Activated CD8-positive, alpha-beta memory T cell treated with anti-CD3 and anti-CD28 coated beads, Interleukin-2, amount 50 U/mL, for 24 hours (primary cell): Measurements from ENCODE around the gene KLK14.

ENCODE experiments used
- DNase-seq: peaks from one replicate; pipeline ENCODE4 v3.0.0-alpha.2; 2020; ENCODE audit errors: extremely low read depth

KLK14 gene

DNA sequence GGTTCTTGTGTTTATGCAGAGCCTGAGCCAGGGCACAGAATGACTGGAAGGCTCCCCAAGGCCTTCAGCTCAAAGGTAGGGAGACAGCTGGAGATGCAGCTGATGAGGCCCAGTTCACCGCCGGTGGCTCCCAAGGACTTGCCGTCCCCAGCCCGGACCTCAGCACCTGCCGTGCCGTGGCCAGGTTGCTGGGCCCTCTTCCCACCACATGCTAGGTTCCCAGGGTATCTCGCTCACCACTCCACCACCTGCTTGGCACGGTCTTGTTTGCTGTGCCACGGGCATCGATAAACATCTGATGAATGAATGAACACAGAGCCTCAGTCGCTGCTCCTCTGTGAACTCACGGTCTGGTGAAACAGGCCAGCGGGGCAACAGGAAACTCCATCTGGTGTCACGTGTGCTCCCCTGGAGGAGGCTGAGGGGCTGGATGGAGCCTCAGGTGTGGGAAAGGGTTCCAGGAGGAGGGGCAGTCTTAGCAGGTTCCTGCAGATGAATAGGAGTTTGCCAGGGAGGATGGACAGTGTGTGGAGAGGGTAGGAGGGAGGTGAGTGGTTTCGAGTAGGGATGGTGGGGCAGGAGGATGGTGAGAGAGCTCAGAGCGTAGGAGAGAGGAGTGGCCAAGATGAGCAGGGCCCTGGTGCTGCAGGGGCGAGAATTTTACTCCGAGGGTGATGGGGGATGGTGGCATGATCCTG lies 3.6 kb upstream of the KLK14 start:
- DNase-seq: no peak

DNA sequence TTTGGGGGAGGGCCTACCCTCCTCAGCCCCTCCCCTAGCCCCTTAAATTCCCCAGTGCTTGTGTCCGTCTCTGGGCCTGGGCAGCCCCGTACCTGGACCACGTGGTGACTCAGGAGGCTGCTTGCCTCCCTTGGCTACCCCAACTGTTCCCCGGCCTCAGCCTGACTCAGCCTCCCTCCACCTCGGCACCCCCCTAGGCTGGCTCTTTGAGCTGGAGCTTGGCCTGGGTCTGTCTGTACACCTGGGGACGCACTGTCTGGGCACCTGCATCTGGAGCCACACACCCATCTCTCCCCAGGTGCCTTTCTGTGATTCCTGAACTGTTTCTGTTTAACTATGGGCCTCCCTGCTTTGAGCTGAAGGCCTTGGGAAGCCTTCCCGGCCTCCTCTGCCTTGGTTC lies 1.8 kb upstream of the KLK14 start:
- DNase-seq: no peak

DNA sequence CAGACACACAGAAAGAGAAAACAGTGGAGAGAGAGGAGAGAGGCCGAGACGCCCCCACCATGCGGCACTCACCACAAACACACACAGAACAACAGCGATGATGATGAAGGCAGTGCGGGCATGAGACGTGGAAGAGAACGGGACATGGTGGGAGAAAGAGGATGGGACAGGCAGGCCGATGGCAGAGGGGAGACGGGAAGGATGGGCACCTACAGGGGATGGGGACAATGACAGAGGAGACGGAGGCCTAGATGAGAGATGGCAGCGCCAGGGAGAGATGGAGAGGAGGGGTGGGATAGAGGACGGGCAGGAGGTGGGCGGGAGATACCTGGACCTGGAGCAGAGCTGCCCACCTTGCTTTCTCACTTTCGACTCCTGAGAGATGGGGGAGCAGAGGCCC lies 1.1 kb upstream of the KLK14 start:
- no peak for DNase-seq

DNA sequence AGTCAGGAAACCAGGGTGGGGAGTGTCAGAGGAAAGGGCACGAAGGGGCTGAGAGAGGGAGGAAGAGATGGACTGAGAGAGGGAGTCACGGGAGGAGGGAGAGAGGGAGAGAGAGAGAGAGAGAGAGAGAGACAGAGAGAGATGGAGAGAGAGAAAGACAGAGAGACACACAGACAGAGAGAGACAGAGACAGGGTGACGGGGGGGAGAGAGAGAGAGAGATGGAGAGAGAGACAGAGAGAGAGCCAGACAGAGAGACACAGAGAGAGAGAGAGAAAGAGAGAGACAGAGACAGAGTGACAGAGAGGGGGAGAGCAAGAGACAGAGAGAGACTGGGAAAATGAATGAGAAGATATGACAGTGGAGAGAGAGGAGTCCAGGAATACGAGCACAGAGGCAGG lies 494 bp upstream of the KLK14 start:
- no peak for DNase-seq

DNA sequence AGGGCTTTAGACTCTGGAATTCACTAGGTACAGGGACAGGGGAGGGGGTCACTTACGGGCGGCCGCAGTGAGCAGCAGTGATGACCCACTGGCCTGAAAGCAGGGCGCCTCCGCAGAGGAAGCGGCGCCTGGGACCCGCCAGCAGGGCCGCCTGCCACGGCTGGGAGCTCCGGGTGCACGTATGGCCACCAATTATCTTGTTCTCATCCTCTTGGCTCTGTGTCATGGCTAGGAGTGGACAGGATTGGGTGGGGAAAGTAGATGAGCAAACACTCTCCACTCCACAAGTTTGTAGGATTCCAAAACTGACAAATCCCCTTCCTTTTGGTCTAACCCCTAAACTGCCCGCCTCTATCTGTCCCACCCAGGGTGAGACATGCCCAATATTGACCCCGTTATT lies 1.2 kb downstream of the KLK14 start:
- no peak for DNase-seq

DNA sequence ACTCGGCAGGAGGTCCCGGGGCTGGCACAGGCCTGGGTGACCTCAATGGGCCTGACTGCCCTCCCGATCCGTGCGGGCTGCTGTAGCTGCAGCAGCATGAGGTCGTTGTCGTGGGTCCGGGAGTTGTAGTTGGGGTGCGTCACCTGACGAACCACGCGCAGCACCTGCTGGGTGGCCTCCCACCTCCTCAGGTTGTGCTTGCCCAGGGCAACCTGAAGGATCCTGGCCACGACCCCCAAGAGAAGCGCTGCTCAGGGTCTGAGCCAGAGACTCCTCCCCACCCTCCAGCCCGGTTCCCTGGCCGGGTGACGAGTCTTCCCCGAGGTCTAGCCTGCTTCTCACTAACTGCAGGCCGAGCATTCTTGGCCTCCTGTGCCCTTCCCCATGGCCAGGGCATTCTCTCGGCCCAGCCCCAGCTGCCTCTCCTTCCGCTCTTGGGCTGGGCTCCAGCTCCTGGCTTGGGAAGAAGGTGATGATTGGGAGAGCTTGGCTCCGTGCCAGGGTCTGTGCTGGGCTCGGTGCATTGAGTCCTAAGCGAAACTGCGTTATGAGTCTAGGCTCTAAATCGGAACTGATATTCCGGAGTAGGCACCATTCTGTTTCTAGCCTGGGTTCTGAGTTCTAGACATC lies 3.1 kb downstream of the KLK14 start:
- DNase-seq: no peak

DNA sequence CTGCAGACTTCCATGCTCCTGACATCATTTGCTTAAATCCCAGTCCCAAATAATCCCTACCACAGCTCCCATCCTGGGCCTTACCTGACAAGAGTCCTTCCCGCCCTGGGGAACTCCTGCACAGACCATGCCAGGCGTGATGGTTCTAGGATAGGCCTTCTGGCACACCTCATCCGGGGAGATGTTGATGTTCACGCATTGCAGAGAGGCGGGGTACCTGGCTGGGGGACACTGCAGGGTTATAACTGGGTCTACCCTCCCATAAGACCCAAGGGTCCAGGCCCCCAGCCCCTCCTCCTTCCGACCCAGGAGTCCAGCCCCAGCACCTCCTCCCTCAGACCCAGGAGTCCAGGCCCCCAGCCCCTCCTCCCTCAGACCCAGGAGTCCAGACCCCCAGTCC lies 4.0 kb downstream of the KLK14 start:
- DNase-seq: no peak

DNA sequence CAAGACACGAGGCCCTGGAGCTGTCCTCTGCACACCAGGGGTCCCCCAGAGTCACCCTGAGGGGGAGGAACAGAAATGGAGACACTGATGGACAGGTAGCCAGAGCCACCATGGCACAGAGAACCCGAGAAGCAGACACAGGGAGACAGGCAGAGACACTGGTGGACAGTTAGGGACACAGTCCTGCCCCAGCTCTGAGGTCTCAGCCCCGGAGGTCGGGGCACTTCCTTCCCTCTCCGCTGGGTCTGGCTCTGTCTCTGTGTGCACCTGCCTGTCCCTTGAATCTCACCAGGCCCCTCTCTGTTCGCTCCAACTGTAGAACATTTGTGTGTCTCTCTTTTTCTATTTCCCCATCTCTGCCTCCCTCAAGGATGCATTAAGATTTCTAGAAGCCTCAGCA lies 4.6 kb downstream of the KLK14 start:
- no peak for DNase-seq

DNA sequence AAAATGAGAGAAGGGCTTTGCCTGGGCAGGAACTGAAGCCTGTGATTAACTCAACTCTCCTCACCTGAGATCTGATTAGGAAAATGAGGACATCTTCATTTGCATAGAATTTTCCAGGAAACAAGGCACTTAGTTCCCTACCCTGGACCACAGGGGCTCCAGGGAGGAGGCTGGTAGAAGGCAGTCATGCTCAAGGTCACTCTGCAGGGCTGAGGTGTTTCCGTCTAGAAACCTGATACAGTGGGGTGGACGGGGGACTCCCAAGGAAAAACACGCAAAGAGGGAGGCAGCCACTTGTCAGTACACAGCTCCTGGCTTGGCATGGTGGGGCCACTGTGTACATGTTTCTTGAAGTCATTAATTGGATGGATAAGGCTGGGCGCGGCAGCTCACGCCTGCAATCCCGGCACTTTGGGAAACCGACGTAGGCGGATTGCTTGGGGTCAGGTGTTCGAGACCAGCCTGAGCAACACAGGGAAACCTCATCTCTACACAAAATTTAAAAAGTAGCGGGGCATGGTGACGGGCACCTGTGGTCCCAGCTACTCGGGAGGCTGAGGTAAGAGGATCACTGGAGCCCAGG lies 6.0 kb downstream of the KLK14 start:
- no peak for DNase-seq

DNA sequence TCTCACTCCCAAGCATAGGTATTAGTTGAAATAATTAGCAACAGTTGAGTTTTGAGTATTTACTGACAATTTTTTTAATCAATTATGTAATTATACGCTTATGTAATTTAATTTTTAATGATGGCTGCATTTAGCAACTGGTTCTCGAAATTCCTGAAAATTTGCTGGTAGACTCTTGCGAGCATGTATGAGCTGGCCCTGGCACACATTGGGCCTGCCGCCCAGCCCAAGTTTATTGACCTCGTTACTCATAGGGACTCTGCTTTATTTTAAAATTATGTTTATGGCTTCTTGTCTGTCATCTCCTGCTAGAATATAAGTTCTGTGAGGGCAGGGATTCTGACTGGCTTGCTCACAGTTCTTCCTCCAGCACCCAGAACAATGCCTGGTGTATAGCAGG lies 6.7 kb downstream of the KLK14 start:
- no peak for DNase-seq

DNA sequence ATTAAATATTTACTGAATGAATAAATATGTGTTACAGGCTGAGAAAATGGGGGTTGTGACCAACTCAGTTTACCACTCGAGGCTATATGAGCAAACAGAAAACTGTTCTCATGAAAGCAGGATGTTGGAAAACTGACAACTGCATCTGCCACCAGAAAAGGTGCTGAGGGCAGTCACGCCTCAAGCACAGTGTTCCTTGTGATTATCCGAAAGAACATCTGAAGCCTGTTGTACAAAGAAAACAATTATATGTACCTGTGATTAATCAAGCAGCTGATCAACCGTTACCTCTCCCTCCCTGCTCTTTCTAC lies 11.6 kb downstream of the KLK14 start:
- no peak for DNase-seq

DNA sequence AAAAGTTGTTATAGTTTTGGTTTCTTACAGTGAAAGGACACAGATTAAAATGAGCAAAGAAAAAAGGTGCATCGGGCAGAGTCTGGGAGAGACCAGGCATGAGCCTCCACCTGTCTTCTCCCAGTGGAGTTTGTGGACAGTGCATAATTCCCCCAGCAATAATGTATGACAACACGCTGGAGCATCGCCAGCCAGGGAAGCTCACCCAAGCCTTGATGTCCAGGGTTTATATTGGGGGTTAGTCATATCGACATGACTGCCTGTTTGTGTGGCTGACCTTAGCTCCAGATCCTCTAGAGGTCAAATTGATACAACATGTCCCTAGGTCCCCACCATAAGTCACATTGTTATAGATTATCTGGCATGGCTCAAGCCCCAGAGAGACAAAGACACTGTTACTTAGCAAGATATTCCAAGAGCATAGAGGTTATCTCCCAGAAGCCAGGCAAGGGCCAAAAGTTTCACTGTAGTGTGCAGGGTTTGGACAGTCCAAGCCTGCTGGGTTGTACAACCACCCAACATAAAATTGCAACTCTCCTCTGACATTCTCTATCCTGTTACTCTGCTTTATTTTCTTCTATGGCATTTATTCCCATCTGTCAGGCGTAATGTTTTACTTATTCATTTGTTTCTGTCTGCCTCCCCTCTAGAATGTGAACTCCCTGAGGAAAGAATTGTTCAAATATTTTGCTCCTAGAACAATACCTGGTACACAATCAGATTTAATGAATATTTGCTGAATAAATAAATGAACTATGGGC lies 12.2 kb downstream of the KLK14 start:
- DNase-seq: no peak

DNA sequence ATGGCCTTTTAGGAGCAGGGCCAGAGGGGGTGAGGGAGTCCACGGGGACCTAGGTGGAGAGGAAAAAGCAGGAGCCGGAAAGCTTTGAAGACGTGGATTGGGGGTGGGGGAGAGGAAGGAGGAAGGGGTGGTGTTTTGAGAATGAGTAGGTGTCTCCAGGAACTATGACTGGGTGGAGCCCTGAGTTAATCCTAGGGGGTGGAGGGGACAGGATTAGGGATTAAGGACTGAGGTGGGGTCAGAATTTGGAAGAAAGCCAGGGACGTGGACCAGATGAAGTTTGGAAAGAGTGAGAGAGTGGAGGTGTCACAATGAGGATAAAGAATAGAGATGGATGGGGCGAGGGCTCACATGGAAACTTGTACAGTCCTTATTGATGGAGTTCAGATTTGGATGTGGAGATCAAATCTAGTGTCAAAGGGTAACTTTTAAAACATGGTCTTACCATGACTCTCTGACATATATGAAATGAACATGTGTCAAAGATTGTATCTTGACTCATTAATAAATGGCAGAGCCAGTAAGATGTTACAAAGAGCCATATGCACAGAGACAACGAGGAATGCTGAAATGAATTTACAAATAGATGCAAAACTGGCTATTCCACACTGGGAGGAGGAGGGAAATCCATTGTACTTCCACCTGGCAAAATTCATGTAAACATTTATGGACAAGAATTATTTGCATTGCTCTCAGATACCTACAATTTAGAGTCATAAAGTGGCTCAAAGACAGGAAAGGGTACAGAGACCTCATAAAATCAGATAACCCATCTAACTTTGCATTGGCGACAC lies 16.1 kb downstream of the KLK14 start:
- no peak for DNase-seq

DNA sequence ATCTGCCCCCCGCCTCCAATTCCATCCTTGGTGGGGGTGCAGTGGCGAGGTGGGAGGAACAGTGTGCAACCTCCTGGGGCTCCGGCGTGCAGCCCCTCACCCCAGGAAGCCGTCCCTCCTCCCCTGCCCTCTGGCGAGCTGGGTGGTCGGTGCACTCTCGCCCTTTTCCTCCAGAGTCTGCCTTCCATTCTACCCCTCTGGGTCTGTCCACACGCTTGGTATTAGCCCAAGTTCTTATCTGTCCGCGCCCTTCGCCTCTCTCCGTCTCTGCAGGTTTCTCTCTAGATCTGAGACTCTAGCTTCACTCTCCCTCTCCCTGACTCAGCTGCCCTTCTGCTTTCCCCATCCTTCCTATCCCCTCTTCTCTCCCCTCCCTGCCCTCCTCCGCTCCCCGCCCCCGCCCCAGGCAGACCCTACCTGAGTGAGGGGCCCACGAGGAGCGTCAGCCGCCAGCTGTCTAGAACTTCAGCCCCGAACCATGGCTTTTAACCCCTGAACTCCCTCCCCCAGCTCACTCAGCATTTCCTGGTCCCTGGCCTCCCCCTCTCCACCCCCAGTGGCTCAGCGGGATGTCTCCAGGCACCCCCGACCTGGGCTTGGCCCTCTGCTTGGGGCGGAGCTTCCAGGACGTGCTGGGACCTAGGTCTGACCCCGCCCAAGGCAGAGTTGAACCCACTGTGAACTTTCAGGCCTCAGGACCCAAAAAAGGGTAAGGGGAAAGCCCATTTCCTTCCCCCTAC lies 17.3 kb downstream of the KLK14 start:
- DNase-seq: no peak

DNA sequence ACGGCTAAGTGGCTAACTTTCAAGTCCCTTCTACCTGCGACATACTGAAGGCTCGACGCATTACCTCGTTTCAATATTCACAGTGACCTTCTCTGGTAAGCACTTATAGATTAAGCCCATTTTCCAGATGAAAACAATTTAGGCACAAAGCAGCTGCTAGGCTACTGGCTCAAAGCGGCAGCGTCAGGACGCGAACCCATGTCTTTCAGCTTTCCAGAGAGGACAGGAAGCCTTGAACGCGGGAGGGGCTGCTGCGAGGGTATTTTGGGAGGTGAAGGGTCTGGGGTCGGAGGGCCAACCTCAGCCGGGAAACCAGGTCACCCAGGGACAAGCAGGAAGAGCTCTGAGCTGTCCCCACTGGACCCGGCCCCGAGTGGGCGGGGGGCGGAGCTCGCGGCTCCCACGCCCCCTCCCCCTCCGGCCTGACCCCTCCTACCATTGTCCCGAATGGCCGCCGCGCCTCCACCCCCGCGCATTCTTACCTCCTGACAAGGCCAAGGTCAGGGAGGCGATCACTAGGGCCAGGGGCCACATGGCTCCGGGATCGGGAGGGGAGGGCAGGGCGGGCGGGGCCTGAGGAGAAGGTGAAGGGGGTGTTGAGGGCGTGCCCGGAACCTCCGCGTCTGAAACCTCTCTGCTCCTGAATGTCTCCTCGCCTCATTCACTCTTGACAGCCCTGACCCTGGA lies 18.0 kb downstream of the KLK14 start, which contains the start of gene KLK13:
Gene KLK13 (minus strand): TSS at position 559 of the 687 bp plus-strand sequence. CDS start 25 bp downstream, at position 534.
- DNase-seq: no peak

DNA sequence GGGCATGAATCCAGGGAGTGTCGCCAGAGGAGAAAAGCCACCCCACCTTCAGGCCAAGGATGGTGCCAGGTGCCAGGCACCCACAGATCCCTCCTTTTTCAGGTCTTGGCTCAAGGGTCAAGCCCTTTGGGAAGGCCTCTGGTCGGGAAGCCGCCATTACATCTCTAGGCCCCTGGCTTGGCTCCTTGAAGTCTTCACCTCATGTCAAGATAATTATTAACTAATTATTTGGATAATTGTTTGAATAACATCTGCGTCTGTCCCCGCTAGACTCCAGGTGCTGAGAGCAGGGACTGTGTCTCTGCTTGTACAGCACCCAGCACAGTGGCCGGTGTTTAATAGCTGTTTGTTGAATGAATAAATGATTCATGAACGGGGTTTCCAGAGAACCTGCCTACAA lies 19.0 kb downstream of the KLK14 start:
- DNase-seq: no peak

DNA sequence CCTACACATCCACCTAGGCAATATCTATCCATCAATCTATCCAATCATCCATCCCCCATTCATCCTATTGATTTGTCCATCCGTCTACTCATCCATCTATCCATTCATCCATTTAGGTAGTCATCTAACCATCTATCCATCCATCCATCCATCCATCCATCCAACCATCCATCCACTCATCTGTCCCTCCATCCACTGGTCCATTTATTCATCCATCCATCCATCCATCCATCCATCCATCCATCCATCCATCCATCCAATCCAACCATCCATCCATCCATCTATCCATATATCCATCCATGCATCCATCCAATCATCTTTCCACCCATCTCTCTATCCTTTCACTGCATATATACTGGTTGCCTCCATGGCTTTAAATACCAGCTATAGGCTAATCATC lies 21.7 kb downstream of the KLK14 start:
- DNase-seq: no peak

DNA sequence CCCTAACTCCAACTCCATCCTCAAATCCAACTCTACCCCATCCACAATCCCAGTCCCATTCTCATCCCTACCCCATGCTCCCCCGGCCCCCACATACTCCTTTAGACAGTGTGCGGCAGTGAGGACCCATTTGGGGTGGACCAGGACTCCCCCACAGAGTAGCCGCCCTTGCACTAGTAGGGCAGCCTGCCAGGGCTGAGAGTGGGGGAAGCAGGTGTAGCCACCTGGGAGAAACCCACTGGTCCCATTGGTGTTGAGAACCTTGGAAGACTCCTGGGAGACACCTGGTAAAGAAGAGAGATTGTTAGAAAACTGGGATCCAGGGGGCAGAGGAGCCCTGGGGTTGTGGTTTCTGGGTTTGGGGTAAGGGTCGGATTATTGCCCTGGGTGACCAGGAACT lies 22.4 kb downstream of the KLK14 start:
- DNase-seq: no peak

DNA sequence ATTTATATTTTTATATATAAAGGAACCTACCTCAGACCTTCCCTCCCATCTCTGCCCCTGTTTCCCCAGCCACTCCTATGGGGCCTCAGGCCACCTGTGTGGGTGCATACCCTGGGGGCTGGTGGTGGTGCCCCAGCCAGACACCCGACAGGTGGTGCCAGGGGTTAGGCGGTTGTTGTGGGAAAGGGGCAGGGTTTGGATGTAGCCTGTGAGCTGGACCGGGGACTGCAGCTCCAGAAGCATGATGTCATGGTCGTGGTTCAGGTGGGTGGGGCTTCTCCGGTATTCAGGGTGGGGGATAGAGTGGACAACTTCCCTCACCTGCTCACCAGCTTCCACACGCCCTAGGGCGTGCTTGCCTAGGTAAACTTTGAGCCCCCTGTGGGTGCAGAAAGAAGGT lies 23.0 kb downstream of the KLK14 start:
- no peak for DNase-seq

DNA sequence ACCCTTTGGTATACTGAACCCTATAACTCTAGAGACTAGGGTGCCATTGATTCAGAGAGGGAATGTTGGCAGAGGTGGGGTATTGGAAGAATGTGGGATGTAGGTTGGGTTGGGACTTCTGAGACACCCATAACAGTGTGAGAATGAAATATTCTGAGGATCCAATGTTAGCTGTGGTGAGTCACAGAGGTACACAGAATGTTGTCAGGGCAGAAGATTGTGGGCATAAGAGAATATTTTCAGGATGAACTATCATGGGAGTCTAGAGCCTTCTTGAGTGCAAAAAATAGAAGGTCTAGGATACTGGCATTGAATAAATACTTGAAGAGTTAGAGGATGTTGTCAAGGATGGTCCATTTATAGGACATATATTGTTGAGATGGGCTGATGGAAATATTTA lies 26.8 kb downstream of the KLK14 start:
- DNase-seq: no peak

DNA sequence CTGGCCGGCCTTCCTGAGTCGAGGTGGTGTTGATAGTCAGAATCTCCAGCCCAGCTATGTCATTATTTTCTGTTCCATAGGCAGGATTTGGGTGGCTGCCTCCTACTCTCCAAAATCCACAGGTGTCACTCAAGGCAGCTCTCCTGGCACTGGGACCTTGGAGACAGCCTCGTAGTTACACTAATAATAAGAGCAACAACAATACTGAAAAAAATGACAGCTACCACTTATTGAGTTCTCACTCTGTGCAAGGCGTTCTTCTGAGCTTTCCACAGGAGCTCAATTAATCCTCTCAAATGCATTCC lies 35.7 kb downstream of the KLK14 start:
- DNase-seq: no peak
